Measurements from ENCODE around the gene PKD1.
"Not testable (repeated sequence)": the region's sequence is repeated elsewhere in the genome, so short reads cannot be mapped to it uniquely, and the experiment has no call there.

Gene PKD1

DNA sequence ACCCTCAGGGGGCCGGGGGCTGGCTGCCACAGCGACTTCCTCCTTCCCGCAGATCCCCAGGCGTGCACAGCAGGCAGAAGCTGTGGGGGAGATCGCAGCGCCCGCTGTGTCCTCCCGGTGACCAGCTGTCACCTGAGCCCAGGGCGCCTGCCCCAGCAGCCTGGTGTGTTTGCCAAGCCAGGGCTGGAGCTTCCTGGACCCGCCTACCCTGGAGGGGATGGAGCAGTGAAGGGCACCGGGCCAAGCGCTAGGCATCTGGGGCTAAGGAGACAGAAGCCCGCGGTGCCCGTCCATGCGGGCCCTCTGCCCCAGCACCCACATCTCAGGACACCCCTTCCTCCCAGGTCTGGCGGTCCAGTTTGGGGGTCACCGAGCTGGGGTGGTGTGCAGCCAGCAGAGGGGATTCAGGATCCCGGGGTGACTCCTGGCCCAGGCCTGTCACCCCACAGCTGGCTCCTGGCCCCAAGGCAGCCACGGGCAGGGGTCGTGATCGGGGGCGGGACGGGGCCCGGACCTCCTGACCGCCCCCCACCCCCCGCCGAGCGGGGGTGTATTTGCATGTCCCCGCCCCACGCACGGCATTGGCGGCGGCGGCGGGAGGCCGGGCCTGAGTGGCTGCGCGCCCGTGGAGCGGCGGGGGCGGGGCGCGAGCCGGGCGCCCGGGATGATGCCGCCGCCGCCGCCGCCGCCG is 12.4 kb upstream of the PKD1 start, which contains the start of gene RAB26:
Gene RAB26, plus strand, starts transcription at position 645 of the 691 bp plus-strand sequence. CDS start 159 bp downstream, outside the sequence.
- DNase-seq (ENCODE audit: insufficient read length) (no peak), FAIRE-seq (peak; percentile 83)
- TF ChIP-seq POLR2AphosphoS5 (IDR thresholded peaks at IDR 0.05; ENCODE audit: low read depth, low read length) (no peak), POLR2A (IDR thresholded peaks at IDR 0.05; ENCODE audit: low read depth, low read length) (no peak), TAF1 (IDR thresholded peaks at IDR 0.05; ENCODE audit: borderline replicate concordance, low read depth, low read length) (no peak)

- TF ChIP-seq TAF1 (IDR thresholded peaks at IDR 0.05; ENCODE audit: borderline replicate concordance, low read depth, low read length) (no peak), POLR2A (IDR thresholded peaks at IDR 0.05; ENCODE audit: low read depth, low read length) (no peak)
Observed at GRCh38 chr16:2147378-2147777, 11.7 kb upstream of the PKD1 start.

GRCh38 chr16:2145843-2146242 is 10.1 kb upstream of the PKD1 start:
- no peak for FAIRE-seq
- TF ChIP-seq POLR2AphosphoS5 (IDR thresholded peaks at IDR 0.05; ENCODE audit: low read depth, low read length) (no peak), POLR2A (IDR thresholded peaks at IDR 0.05; ENCODE audit: low read depth, low read length) (no peak), TAF1 (IDR thresholded peaks at IDR 0.05; ENCODE audit: borderline replicate concordance, low read depth, low read length) (no peak)
- no peak for DNase-seq (ENCODE audit: insufficient read length)

More at GRCh38 chr16:2147378-2147777, 11.7 kb upstream of the PKD1 start:
- no peak for FAIRE-seq
- DNase-seq (ENCODE audit: insufficient read length): no peak

DNA sequence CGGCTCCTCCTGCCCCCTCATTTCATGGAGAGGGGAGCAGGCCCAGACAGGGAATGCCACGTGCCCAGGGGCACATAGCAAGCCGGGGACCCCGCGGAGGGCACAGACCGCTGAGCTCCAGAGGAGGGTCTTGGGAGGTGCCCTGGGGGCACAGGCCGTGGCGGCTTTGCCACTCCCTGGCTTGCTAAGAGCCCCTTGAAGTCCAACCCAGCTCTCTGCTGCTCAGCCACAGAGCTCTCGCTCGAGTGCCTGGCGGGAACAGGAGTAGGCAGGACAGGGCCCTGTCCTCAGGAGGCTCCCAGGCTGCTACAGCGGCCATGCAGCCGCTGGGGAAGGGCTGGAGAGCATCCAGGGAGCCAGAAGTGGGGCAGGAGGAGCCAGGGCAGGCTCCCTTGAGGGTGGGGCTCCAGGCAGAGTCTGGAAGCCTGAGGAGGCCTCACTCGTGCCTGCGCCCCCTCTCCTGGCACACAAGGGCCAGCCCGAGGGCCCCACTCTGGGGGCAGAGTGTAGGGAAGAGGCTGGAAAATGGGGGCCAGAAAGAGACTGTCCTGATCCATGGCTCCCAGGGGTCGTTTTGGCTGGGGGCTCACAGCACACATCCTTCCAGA is 8.3 kb upstream of the PKD1 start:
- no peak for DNase-seq (ENCODE audit: insufficient read length)
- TF ChIP-seq TAF1 (IDR thresholded peaks at IDR 0.05; ENCODE audit: borderline replicate concordance, low read depth, low read length) (no peak), POLR2AphosphoS5 (IDR thresholded peaks at IDR 0.05; ENCODE audit: low read depth, low read length) (no peak), POLR2A (IDR thresholded peaks at IDR 0.05; ENCODE audit: low read depth, low read length) (no peak)
- FAIRE-seq: no peak

- DNase-seq (ENCODE audit: insufficient read length) (peak; percentile 18), FAIRE-seq (no peak)
- no peak for TF ChIP-seq TAF1 (IDR thresholded peaks at IDR 0.05; ENCODE audit: borderline replicate concordance, low read depth, low read length)
- no peak for TF ChIP-seq POLR2A (IDR thresholded peaks at IDR 0.05; ENCODE audit: low read depth, low read length)
- no peak for TF ChIP-seq POLR2AphosphoS5 (IDR thresholded peaks at IDR 0.05; ENCODE audit: low read depth, low read length)
Observed at GRCh38 chr16:2142942-2143877, 7.5 kb upstream of the PKD1 start.

DNA sequence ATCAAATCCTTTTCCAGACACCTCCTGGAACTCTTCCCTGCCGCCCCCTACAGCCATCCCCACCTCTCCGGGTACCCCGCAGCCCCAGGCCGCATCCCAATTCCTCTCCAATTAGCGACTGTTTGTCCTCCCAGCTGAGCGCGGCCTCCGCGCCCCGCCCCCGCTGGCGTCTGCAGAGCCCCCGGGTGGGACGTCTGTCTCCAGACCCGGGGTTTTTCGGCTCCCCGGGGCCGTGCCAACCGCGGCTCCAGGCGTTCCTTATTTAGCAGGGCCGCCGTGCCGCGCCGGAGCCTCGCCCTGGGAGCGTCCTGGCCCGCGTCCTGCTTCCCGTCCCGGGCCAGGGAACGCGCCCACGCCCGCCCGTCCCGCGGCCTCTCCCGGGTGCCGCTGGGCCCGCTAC is 627 bp downstream of the PKD1 start:
- not testable (repeated sequence) for FAIRE-seq

DNA sequence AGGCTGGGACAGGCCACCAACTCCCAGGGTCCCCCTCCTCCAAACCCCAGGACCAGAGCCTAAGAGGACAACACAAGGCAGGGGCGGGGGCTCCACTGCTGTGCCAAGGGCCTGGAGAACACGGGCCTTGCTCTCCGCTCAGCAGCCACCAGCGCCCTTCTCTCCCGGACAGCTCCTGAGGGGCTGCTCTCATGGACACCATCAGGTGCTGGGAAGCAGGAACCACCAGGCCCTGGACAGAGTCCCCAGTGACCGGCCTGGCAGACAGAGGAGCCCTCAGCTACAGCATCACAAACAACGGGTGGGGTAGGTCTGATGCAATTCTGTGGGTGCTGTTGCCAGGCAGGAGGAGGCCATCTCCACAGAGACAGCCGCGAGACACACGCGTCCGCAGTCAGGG is 1.9 kb downstream of the PKD1 start:
- DNase-seq (ENCODE audit: insufficient read length); FAIRE-seq: not testable (repeated sequence)

More for the DNA sequence above, 627 bp downstream of the PKD1 start:
- not testable (repeated sequence) for DNase-seq (ENCODE audit: insufficient read length)

DNA sequence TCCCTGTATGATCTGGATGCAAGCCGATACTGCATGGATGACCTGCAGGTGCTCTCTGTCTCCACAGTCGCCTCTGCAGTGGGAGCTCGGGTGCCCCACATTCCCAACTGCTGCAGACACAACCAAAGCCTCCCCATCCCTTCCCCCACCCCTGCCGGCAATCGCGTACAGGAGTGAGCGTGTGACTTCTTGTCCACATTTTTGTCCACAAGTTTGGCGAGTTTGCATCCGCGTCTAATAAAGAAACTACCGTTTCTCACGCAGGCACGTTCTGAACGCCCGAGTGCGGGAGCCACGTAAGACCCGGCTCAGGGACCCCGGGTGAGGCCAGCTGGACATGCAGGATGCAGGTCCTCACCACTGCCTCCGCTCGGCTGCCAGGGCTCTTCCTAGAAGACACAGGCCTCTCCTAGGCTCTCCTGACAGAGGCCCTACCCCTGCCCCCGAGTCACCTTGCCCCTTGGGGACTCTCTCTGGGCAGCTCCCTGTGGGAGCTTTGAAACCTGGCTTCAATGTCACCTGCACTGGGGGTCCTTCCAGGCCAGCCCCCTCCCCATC is 5.7 kb downstream of the PKD1 start:
- not testable (repeated sequence) for FAIRE-seq

DNA sequence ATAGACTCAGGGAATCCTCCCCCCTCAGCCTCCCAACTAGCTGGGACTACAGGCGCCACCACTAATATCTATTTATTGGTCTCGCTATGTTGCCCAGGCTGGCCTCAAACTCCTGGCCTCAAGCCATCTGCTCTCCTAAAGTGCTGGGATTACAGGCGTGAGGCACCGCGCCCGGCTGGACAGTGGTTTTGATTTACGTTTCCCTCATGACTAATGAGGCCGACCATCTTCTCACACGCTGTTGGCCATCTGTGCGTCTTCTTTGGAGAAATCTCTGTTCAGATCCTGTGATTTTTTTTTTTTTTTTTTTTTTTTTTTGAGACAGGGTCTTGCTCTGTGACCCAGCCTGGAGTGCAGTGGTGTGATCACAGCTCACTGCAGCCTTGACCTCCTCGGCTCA is 6.4 kb downstream of the PKD1 start:
- not testable (repeated sequence) for DNase-seq (ENCODE audit: insufficient read length); FAIRE-seq

More for the DNA sequence above, 5.7 kb downstream of the PKD1 start:
- DNase-seq (ENCODE audit: insufficient read length): not testable (repeated sequence)

GRCh38 chr16:2127630-2128280 is 7.9 kb downstream of the PKD1 start:
- not testable (repeated sequence) for DNase-seq (ENCODE audit: insufficient read length); FAIRE-seq

- not testable (repeated sequence) for DNase-seq (ENCODE audit: insufficient read length); FAIRE-seq
Observed at GRCh38 chr16:2126928-2127556, 8.7 kb downstream of the PKD1 start.

- DNase-seq (ENCODE audit: insufficient read length); FAIRE-seq: not testable (repeated sequence)
Observed at GRCh38 chr16:2126161-2126743, 9.4 kb downstream of the PKD1 start.

GRCh38 chr16:2125609-2126008 is 10.1 kb downstream of the PKD1 start:
- not testable (repeated sequence) for DNase-seq (ENCODE audit: insufficient read length); FAIRE-seq

GRCh38 chr16:2124694-2125444 is 10.8 kb downstream of the PKD1 start:
- not testable (repeated sequence) for DNase-seq (ENCODE audit: insufficient read length); FAIRE-seq

DNA sequence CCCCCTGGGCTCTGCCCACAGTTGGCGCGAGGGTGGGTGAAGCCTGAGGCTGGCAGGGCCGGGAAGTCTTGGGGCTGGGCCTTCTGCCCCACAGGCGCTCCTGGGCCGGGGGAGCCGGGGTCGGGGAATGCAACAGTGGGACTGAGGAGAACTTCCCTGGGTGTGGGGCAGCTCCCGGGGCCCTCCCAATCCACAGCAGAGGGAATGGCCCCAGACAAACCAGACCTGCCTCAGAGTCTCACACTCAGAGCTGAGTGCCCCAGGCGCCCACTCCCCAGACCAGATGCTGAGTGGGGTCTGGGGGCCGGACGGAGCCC is 11.4 kb downstream of the PKD1 start:
- not testable (repeated sequence) for DNase-seq (ENCODE audit: insufficient read length); FAIRE-seq

Measured in GM12892 (cell line).